Measurements from ENCODE around the gene ERO1B.

ERO1B gene

DNA sequence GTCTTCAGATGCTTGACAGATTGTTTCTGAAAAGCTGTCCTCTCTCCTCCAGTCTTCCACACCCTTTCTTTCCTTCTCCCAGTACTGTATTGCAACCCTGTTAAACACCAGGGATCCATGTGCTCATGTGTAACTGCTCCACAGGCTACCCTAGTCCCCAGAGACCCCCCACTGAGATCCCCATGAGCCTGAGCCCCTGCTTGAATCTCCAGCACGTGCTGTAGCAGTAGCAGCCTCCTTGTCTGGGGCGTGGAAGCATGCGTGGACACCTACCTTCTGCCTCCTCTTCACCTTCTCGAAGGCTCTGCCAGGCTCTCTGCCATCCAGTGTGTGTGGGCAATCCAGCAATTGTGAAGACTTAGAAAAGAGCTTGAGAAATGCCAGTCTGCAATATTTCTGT, 114.2 kb downstream of the ERO1B start:
- Histone ChIP-seq H3K4me3 (replicated peaks; ENCODE audit: low read depth, low read length) (no peak overlapping the region), H3K27me3 (replicated peaks; ENCODE audit: control insufficient read depth, insufficient read depth, low read length) (no peaks in the 10 kb centered on the region), H3K36me3 (ENCODE audit: control insufficient read depth, insufficient read depth, low read length) (peaks cover 10% of the 10 kb centered on the region)
- TF ChIP-seq, protein P1, sequence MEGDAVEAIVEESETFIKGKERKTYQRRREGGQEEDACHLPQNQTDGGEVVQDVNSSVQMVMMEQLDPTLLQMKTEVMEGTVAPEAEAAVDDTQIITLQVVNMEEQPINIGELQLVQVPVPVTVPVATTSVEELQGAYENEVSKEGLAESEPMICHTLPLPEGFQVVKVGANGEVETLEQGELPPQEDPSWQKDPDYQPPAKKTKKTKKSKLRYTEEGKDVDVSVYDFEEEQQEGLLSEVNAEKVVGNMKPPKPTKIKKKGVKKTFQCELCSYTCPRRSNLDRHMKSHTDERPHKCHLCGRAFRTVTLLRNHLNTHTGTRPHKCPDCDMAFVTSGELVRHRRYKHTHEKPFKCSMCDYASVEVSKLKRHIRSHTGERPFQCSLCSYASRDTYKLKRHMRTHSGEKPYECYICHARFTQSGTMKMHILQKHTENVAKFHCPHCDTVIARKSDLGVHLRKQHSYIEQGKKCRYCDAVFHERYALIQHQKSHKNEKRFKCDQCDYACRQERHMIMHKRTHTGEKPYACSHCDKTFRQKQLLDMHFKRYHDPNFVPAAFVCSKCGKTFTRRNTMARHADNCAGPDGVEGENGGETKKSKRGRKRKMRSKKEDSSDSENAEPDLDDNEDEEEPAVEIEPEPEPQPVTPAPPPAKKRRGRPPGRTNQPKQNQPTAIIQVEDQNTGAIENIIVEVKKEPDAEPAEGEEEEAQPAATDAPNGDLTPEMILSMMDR (IDR thresholded peaks at IDR 0.05; ENCODE audit: insufficient read depth, low read length, poor library complexity, severe bottlenecking) = no peak
- no peak for DNase-seq (ENCODE audit: extremely low read depth, insufficient read length)

DNA sequence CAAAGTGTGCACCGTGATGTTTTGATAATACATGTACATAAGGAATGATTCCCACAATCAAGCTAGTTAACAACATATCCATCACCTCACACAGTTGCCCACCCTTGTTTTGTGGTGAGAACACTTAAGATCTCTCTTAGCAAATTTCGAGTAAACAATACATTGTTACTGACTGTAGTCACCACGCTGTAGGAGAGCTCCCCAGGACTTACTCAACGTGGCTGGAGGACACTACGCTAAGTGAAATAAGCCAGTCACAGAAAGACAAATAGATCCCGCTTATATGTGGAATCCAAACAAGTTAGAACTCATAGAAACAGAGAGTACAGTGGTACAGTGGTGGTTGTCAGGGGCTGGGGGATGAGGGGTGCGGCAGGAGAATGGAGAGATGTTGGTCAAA, 114.6 kb downstream of the ERO1B start:
- peaks cover 10% of the 10 kb centered on the region for H3K36me3 ChIP-seq (ENCODE audit: control insufficient read depth, insufficient read depth, low read length)
- TF ChIP-seq, protein P1 (IDR thresholded peaks at IDR 0.05; ENCODE audit: insufficient read depth, low read length, poor library complexity, severe bottlenecking) = no peak
- DNase-seq (ENCODE audit: extremely low read depth, insufficient read length) = no peak
- H3K27me3 ChIP-seq (replicated peaks; ENCODE audit: control insufficient read depth, insufficient read depth, low read length) = no peaks in the 10 kb centered on the region
- no peak overlapping the region for H3K4me3 ChIP-seq (replicated peaks; ENCODE audit: low read depth, low read length)

DNA sequence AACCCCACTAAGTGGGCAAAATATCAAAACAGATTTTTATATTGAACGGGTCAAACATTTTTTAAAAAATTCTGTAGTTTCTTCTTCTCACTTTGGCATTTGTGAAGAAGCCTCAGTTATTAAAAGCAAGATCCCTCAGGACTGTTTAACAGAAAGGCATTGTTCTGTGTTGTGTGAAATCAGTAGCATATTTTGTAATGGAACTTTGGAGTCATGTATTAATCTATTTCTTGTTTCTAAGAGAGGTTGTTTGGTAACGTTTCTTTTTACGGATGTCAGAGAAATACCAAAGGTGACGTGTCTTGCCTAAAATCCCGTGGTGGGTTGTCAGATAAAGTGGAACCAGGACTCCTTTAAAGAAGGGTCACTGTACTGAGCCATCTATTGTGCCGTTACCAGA, 115.7 kb downstream of the ERO1B start:
- TF ChIP-seq, protein P1 (IDR thresholded peaks at IDR 0.05; ENCODE audit: insufficient read depth, low read length, poor library complexity, severe bottlenecking) = no peak
- H3K27me3 ChIP-seq (replicated peaks; ENCODE audit: control insufficient read depth, insufficient read depth, low read length) = no peaks in the 10 kb centered on the region
- H3K4me3 ChIP-seq (replicated peaks; ENCODE audit: low read depth, low read length) = no peak overlapping the region
- peaks cover 10% of the 10 kb centered on the region for H3K36me3 ChIP-seq (ENCODE audit: control insufficient read depth, insufficient read depth, low read length)
- no peak for DNase-seq (ENCODE audit: extremely low read depth, insufficient read length)
